RWPE2 (cell line): ENCODE measurements around the gene ZFPM1.

Experiments
- ATAC-seq: fragments of 200-7000 bp; cut with Tn5 transposase; 3 replicates; pipeline ENCODE4 v1.9.1; 2021; ENCODE audit warnings: low read depth
- DNase-seq: peaks from one replicate; pipeline ENCODE4 v3.0.0-alpha.2; 2020; ENCODE audit warnings: low spot score
- H3K27ac ChIP-seq: fragments of 450-650 bp; 2 replicates; pipeline ENCODE4 v1.5.1; 2017; ENCODE audit warnings: mild to moderate bottlenecking; ENCODE audit not compliant: poor library complexity, severe bottlenecking
- H3K27me3 ChIP-seq: fragments of 250-450 bp; sonication (Bioruptor Pico); 2 replicates; pipeline ENCODE4 v1.5.1; 2021; ENCODE audit warnings: mild to moderate bottlenecking, moderate library complexity; ENCODE audit not compliant: insufficient read depth, poor library complexity, severe bottlenecking
- H3K36me3 ChIP-seq: fragments of 250-450 bp; sonication (Bioruptor Pico); 2 replicates; pipeline ENCODE4 v1.5.1; 2020; ENCODE audit warnings: low read depth, mild to moderate bottlenecking, moderate library complexity
- H3K4me1 ChIP-seq: fragments of 250-450 bp; sonication (Bioruptor Pico); 2 replicates; pipeline ENCODE4 v1.5.1; 2021; ENCODE audit warnings: mild to moderate bottlenecking, moderate library complexity; ENCODE audit not compliant: insufficient read depth, poor library complexity, severe bottlenecking
- H3K4me3 ChIP-seq: fragments of 250-450 bp; sonication (Bioruptor Pico); 2 replicates; pipeline ENCODE4 v1.5.1; 2021; ENCODE audit warnings: mild to moderate bottlenecking, moderate library complexity; ENCODE audit not compliant: severe bottlenecking
- H3K9me3 ChIP-seq: fragments of 250-450 bp; sonication (Bioruptor Pico); 2 replicates; pipeline ENCODE4 v1.5.1; 2021; ENCODE audit warnings: mild to moderate bottlenecking, moderate library complexity; ENCODE audit not compliant: severe bottlenecking
- CTCF ChIP-seq: fragments of 450-650 bp; IDR thresholded peaks from one replicate; pipeline ENCODE4 v1.5.1; 2017; ENCODE audit warnings: mild to moderate bottlenecking, moderate library complexity; ENCODE audit not compliant: poor library complexity, severe bottlenecking

ZFPM1 gene

DNA sequence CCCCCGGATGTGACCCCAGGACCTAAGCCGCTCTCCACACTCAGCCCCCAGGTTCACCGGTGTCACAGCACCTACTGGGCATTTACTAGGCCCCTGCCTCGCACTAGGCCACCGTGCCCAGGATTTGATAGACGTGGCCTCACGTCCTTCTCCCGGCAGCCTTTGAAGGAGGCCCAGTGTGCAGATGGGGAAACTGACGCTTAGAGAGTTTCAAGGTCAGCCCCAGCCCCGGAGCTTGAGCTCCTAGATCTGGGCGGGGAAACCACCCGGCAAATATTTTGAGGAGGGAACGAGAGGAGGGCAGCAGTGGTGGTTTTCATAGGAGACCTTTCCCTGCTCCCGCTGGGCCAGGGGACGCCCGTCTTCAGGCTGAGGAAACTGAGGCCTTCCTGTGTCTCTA lies 10.3 kb downstream of the ZFPM1 start:
- no peak for DNase-seq
- no peak for ATAC-seq
- H3K4me3 ChIP-seq = no peak overlapping the region
- no peaks in the 10 kb centered on the region for H3K4me1 ChIP-seq
- H3K27me3 ChIP-seq = no peaks in the 10 kb centered on the region
- no peaks in the 10 kb centered on the region for H3K9me3 ChIP-seq
- TF ChIP-seq CTCF = no peak
- H3K27ac ChIP-seq = no peak overlapping the region
- H3K36me3 ChIP-seq = no peaks in the 10 kb centered on the region

DNA sequence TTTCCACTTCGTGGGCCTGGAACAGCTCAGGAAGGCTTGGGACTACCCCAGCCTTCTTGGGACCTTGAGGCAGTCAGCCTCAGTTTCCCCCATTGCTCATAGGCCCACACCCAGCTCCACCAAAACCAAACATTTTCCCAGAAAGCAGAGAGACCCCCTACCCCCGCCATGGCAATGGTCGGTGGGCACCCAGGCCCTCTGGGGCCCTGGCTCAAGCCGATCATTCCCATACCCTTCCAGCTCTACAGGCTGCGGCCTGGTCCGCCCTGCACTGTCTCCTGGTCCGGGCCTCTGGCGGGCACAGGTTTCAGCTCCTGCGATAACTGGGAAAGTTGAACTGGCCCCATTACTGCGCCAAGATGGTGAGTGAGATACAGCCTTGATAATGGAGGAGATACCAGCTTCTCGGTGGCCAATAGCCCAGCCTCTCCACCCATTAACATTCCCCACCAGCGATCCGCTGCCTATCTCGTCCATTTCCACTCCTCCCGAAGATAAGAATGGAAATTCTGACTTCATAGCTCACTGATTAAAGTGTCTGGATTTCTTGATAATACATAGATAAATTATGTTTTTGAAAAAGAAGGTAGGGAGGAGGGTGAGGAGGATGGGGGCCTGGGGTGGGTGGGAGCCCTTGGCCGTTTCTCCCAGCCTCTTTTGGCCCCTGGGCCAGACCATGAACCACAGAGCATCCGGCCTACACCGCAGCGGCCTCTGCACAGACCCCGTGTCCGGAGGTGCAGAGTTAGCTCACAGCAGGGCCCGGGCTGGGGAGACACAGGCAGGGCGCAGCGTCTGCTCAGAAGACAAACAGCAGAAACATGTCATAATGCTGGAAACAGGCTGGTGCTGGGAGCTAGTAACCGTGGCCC lies 11.6 kb downstream of the ZFPM1 start:
- no peaks in the 10 kb centered on the region for H3K27me3 ChIP-seq
- no peak overlapping the region for H3K27ac ChIP-seq

DNA sequence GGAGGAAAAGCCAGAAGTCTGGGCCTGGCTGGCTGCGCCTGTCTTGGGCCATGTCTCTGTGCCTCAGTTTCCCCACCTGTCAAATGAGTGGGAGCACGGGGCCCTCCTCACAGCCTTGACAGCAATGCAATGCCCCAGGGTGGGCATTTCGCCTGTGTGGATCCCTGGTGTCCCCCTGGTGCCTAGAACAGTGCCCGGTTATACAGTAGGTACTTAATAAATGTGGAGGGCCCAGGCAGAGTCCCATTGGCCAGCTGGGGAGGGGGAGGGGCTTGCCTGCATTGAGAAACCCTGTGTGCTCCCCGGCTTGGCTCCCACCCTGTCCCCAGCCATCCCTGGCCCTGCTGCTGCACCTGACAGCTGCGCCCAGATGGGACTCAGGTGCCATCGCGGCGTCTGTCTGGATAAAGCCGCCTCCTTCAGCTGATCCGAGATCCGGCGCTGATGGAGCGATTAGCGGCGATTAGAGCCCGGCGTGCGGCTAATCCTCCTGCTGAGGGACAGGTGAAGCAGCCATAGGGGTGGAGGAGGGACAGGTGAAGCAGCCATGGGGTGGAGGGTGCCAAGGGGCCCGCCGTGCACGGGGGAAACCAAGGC lies 12.4 kb downstream of the ZFPM1 start:
- Histone ChIP-seq H3K9me3 (no peaks in the 10 kb centered on the region), H3K4me3 (no peak overlapping the region), H3K36me3 (no peaks in the 10 kb centered on the region), H3K27ac (no peak overlapping the region), H3K27me3 (no peaks in the 10 kb centered on the region), H3K4me1 (no peaks in the 10 kb centered on the region)
- TF ChIP-seq CTCF = no peak
- DNase-seq = no peak
- no peak for ATAC-seq

More for the DNA sequence above, 11.6 kb downstream of the ZFPM1 start:
- DNase-seq (no peak), ATAC-seq (no peak)
- Histone ChIP-seq H3K9me3 (no peaks in the 10 kb centered on the region), H3K4me3 (no peak overlapping the region), H3K36me3 (no peaks in the 10 kb centered on the region), H3K4me1 (no peaks in the 10 kb centered on the region)
- no peak for TF ChIP-seq CTCF

- no peak for TF ChIP-seq CTCF
- Histone ChIP-seq H3K27me3 (no peaks in the 10 kb centered on the region), H3K4me3 (no peak overlapping the region), H3K36me3 (no peaks in the 10 kb centered on the region), H3K9me3 (no peaks in the 10 kb centered on the region), H3K27ac (no peak overlapping the region), H3K4me1 (no peaks in the 10 kb centered on the region)
- no peak for DNase-seq
- ATAC-seq = no peak
Observed at GRCh38 chr16:88466175-88466862, 13.2 kb downstream of the ZFPM1 start.
